Measurements from ENCODE around the gene MED16.
"Not testable (repeated sequence)": the region's sequence is repeated elsewhere in the genome, so short reads cannot be mapped to it uniquely, and the experiment has no call there.

The MED16 gene

DNA sequence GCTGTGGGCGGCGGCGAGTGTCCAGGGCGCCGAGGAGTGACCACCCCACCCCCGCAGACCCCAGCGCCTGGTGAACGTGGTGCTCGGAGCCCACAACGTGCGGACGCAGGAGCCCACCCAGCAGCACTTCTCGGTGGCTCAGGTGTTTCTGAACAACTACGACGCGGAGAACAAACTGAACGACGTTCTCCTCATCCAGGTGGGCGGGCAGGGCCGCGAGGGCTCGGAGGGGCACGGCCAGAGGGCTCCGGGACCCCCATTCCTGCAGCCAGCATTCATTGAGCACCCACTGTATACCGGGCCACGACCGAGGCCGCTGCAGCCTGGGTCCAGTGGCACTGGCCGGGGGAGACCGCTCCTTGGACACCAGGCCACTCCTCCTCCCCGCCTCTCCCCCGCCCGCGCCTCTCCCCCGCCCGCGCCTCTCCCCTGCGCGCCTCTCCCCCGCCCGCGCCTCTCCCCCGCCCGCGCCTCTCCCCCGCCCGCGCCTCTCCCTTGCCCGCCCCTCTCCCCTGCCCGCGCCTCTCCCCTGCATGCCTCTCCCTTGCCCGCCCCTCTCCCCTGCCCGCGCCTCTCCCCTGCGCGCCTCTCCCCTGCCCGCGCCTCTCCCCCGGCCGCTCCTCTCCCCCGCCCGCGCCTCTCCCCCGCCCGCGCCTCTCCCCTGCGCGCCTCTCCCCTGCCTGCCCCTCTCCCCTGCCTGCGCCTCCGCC is 49.0 kb downstream of the MED16 start:
- Mint-ChIP-seq H3K27me3 (peaks cover 83% of the 10 kb centered on the region), H3K4me3 (peak overlapping the region; percentile 67)

GRCh38 chr19:843180-843835 is 49.7 kb downstream of the MED16 start:
- Mint-ChIP-seq H3K4me1 (ENCODE audit: low read depth) (peaks cover 75% of the 10 kb centered on the region), H3K4me3 (peak overlapping the region; percentile 57), H3K9me3 (no peaks in the 10 kb centered on the region), H3K36me3 (ENCODE audit: low read depth) (no peaks in the 10 kb centered on the region), H3K27me3 (peaks cover 77% of the 10 kb centered on the region), H3K27ac (peak overlapping the region; percentile 42)
- intact Hi-C loops (cut with micrococcal nuclease): no loop called here

More for the DNA sequence above, 49.0 kb downstream of the MED16 start:
- Mint-ChIP-seq H3K4me1 (ENCODE audit: low read depth) (peaks cover 75% of the 10 kb centered on the region), H3K27ac (no peak overlapping the region), H3K9me3 (no peaks in the 10 kb centered on the region), H3K36me3 (ENCODE audit: low read depth) (no peaks in the 10 kb centered on the region)
- intact Hi-C loops (cut with micrococcal nuclease): no loop called here

DNA sequence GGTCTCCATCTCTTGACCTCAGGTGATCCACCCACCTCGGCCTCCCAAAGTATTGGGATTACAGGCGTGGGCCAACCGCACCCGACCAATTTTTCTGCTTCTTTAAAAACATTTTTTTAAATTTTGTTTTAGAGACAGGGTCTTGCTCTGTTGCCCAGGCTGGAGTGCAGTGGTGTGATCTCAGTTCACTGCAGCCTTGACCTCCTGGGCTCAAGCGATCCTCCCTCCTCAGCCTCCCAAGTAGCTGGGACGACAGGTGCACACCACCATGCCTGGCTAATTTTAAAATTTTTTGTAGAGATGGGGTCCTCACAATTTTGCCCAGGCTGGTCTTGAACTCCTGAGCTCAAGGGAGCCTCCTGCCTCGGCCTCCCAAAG is 50.2 kb downstream of the MED16 start:
- peak overlapping the region; percentile 57 for H3K4me3 Mint-ChIP-seq
- H3K27ac Mint-ChIP-seq; H3K9me3 Mint-ChIP-seq; intact Hi-C loops (cut with micrococcal nuclease); H3K36me3 Mint-ChIP-seq (ENCODE audit: low read depth): not testable (repeated sequence)
- peaks cover 70% of the 10 kb centered on the region for H3K4me1 Mint-ChIP-seq (ENCODE audit: low read depth)
- peaks cover 72% of the 10 kb centered on the region for H3K27me3 Mint-ChIP-seq

DNA sequence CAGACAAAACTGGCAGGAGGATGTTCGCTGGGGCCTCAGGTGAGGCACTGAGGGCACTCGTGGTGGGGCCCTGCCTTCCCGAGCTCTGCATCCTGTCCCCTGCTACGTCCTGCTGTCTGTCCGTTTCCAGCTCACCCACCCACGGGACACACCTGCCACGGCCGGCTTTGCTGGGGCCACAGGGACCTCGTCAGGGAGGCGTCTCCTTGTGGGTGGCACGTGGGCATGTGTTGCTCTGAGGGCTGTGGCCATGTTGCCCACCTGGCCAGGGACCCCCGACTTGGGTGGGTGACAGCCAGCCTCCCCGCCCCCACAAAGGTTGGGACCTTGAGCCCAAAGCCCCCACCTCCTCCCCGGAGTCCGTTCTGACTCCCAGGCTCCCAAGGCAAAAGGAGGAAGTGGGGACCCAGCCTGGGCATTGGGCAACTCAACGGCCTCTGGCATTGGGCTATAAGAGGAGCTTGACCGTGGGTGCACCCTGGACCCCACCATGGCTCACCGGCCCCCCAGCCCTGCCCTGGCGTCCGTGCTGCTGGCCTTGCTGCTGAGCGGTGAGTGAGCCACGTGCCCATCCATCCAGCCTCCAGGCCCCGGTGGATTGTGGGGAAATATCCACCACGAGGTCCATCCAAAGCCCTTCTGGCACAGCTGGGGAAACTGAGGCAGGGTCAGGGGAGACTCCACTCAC is 52.3 kb downstream of the MED16 start, which contains the start of gene PRTN3:
Gene PRTN3 (plus strand): TSS at position 481 of the 688 bp plus-strand sequence. CDS start 10 bp downstream, at position 491.
- no peak within 1 kb of the TSS for H3K4me3 Mint-ChIP-seq
- intact Hi-C loops (cut with micrococcal nuclease): no loop called here
- H3K9me3 Mint-ChIP-seq: no peaks in the 10 kb centered on the region
- H3K4me1 Mint-ChIP-seq (ENCODE audit: low read depth): peaks cover 67% of the 10 kb centered on the region
- peaks cover 71% of the 10 kb centered on the region for H3K27me3 Mint-ChIP-seq
- H3K36me3 Mint-ChIP-seq (ENCODE audit: low read depth): no peaks in the 10 kb centered on the region
- no peak within 1 kb of the TSS for H3K27ac Mint-ChIP-seq

- Mint-ChIP-seq H3K27ac (no peak overlapping the region), H3K27me3 (peaks cover 54% of the 10 kb centered on the region), H3K36me3 (ENCODE audit: low read depth) (no peaks in the 10 kb centered on the region), H3K9me3 (no peaks in the 10 kb centered on the region), H3K4me3 (no peak overlapping the region), H3K4me1 (ENCODE audit: low read depth) (peaks cover 40% of the 10 kb centered on the region)
- intact Hi-C loops (cut with micrococcal nuclease): no loop called here
These were observed 57.7 kb downstream of the MED16 start for GRCh38 chr19:835210-835810.

GRCh38 chr19:834216-834615 is 58.8 kb downstream of the MED16 start:
- Mint-ChIP-seq H3K9me3 (no peaks in the 10 kb centered on the region), H3K27ac (no peak overlapping the region), H3K4me3 (no peak overlapping the region), H3K36me3 (ENCODE audit: low read depth) (no peaks in the 10 kb centered on the region), H3K4me1 (ENCODE audit: low read depth) (peaks cover 40% of the 10 kb centered on the region), H3K27me3 (peaks cover 57% of the 10 kb centered on the region)
- intact Hi-C loops (cut with micrococcal nuclease): no loop called here

DNA sequence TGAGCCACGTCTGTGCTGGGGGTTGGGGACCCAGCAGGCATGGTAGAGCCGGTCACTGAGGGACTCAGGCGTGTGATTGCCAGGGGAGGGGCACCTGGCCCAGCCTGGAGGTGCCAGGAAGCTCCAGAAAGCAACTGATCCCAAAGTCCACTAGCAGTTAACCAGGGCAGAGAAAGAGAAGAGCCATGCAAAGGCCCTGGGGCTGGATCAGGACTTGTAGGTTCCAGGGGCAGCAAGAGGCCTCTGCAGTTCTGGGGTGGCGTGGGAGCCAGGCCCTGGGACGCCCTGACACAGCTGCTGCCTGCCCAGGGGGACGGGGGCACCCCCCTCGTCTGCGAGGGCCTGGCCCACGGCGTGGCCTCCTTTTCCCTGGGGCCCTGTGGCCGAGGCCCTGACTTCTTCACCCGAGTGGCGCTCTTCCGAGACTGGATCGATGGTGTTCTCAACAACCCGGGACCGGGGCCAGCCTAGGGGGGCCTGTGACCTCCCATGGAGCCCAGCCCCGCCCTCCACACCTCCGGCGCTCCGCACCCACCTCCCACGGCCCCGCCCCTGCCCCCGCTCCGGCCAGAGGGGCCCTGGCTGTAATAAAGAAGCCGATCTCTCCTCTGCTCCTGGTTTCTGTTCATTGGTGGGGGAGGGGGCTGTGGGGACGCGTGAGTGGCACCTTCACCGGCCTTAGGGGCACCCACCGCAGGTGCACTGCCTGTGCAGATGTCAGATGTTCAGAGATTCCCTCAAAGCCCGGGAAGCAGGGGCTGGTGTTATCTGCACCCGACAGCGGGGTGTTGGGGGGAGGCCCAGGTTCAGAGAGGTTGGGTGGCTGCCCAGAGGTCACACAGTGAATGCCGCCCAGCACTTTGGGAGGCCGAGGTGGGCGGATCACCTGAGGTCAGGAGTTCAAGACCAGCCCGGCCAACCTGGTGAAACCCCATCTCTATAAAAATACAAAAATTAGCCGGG is 61.3 kb downstream of the MED16 start:
- Mint-ChIP-seq H3K27ac (no peak overlapping the region), H3K27me3 (peaks cover 50% of the 10 kb centered on the region), H3K4me3 (no peak overlapping the region), H3K4me1 (ENCODE audit: low read depth) (peaks cover 49% of the 10 kb centered on the region), H3K36me3 (ENCODE audit: low read depth) (no peaks in the 10 kb centered on the region), H3K9me3 (no peaks in the 10 kb centered on the region)
- intact Hi-C loops (cut with micrococcal nuclease): no loop called here

GRCh38 chr19:829129-829758 is 63.7 kb downstream of the MED16 start:
- H3K36me3 Mint-ChIP-seq (ENCODE audit: low read depth): no peaks in the 10 kb centered on the region
- peaks cover 29% of the 10 kb centered on the region for H3K27me3 Mint-ChIP-seq
- H3K4me1 Mint-ChIP-seq (ENCODE audit: low read depth): peaks cover 36% of the 10 kb centered on the region
- H3K27ac Mint-ChIP-seq: peak overlapping the region; percentile 60
- intact Hi-C loops (cut with micrococcal nuclease): no loop called here
- no peaks in the 10 kb centered on the region for H3K9me3 Mint-ChIP-seq
- H3K4me3 Mint-ChIP-seq: no peak overlapping the region

GRCh38 chr19:827710-828321 is 65.2 kb downstream of the MED16 start, which contains the start of gene AZU1:
TSS of gene AZU1 (plus strand) at chr19:827837. CDS start at chr19:827847, 10 bp downstream.
- no peaks in the 10 kb centered on the region for H3K36me3 Mint-ChIP-seq (ENCODE audit: low read depth)
- peaks cover 47% of the 10 kb centered on the region for H3K4me1 Mint-ChIP-seq (ENCODE audit: low read depth)
- H3K27me3 Mint-ChIP-seq: peaks cover 34% of the 10 kb centered on the region
- H3K4me3 Mint-ChIP-seq: peak within 1 kb of the TSS; percentile 55
- no peaks in the 10 kb centered on the region for H3K9me3 Mint-ChIP-seq
- peak within 1 kb of the TSS; percentile 74 for H3K27ac Mint-ChIP-seq
- intact Hi-C loops (cut with micrococcal nuclease): no loop called here

DNA sequence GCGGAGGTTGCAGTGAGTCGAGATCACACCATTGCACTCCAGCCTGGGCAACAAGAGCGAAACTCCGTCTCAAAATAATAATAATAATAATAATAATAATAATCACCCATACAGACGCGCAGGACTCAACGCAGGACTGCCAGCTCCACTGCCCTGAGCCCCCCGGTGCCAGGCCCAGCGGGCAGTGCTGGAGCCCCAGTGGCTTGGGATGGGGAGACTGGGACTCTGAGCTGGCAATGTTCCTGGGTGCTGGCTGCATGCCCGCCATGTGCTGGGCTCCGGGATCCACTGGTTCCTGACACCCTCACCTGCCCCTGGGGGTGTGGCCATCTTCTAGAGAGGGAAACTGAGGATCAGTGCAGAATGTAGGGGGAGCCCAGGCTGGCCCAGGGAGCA is 65.7 kb downstream of the MED16 start:
- intact Hi-C loops (cut with micrococcal nuclease): no loop called here
- Mint-ChIP-seq H3K27ac (peak overlapping the region; percentile 74), H3K27me3 (peaks cover 36% of the 10 kb centered on the region), H3K4me1 (ENCODE audit: low read depth) (peaks cover 49% of the 10 kb centered on the region), H3K36me3 (ENCODE audit: low read depth) (no peaks in the 10 kb centered on the region), H3K9me3 (no peaks in the 10 kb centered on the region), H3K4me3 (no peak overlapping the region)

DNA sequence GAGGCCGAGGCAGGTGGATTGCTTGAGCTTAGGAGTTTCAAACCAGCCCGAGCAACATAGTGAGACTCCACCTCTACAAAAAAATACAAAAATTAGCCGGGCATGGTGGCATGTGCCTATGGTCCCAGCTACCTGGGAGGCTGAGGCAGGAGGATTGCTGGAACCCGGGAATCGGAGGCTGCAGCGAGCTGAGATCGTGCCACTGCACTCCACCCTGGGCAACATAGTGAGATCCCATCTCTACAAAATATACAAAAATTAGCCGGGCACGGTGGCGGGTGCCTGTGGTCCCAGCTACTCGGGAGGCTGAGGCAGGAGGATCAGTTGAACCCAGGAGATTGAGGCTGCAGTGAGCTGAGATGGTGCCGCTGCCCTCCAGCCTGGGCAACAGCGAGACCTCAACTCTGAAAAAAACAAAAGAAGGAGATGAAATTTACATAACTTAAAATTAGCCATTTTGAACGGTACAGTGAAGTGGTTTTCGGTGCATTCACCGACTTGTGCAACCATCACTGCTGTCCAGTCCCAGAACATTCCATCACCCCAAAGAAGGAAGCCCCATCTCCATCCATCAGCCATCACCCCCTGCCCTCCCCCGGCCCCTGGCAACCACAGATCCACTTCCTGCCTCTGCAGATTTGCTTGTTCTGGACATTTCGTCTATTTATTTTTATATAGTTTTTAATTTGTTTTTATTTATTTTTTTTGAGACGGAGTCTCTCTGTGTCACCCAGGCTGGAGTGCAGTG is 66.9 kb downstream of the MED16 start:
- H3K4me1 Mint-ChIP-seq (ENCODE audit: low read depth): peaks cover 49% of the 10 kb centered on the region
- H3K9me3 Mint-ChIP-seq: no peaks in the 10 kb centered on the region
- peaks cover 29% of the 10 kb centered on the region for H3K27me3 Mint-ChIP-seq
- H3K27ac Mint-ChIP-seq: peak overlapping the region; percentile 34
- H3K36me3 Mint-ChIP-seq (ENCODE audit: low read depth): no peaks in the 10 kb centered on the region
- intact Hi-C loops (cut with micrococcal nuclease): no loop called here
- H3K4me3 Mint-ChIP-seq: no peak overlapping the region

- Mint-ChIP-seq H3K4me1 (ENCODE audit: low read depth) (peaks cover 49% of the 10 kb centered on the region), H3K4me3 (peak overlapping the region; percentile 67), H3K27ac (peak overlapping the region; percentile 84), H3K9me3 (no peaks in the 10 kb centered on the region), H3K36me3 (ENCODE audit: low read depth) (no peaks in the 10 kb centered on the region), H3K27me3 (peaks cover 22% of the 10 kb centered on the region)
- intact Hi-C loops (cut with micrococcal nuclease): no loop called here
These were observed 68.1 kb downstream of the MED16 start for GRCh38 chr19:824885-825284.
